Measurements from ENCODE around the gene TRIL.

GRCh38 chr7:28958235-28958979 is at the start of gene TRIL:
- TF ChIP-seq, protein P1, sequence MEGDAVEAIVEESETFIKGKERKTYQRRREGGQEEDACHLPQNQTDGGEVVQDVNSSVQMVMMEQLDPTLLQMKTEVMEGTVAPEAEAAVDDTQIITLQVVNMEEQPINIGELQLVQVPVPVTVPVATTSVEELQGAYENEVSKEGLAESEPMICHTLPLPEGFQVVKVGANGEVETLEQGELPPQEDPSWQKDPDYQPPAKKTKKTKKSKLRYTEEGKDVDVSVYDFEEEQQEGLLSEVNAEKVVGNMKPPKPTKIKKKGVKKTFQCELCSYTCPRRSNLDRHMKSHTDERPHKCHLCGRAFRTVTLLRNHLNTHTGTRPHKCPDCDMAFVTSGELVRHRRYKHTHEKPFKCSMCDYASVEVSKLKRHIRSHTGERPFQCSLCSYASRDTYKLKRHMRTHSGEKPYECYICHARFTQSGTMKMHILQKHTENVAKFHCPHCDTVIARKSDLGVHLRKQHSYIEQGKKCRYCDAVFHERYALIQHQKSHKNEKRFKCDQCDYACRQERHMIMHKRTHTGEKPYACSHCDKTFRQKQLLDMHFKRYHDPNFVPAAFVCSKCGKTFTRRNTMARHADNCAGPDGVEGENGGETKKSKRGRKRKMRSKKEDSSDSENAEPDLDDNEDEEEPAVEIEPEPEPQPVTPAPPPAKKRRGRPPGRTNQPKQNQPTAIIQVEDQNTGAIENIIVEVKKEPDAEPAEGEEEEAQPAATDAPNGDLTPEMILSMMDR (conservative IDR thresholded peaks at IDR 0.05; ENCODE audit: low read length): no peak
- TF ChIP-seq EZH2phosphoT487 (IDR thresholded peaks at IDR 0.05; ENCODE audit: borderline replicate concordance, low read depth, low read length): no peak
